OCI-LY1 (cell line): ENCODE results near the gene SLC17A8.

Experiments
- CTCF ChIP-seq: fragments of 200-600 bp; sonication (generic), shearing (Covaris generic); IDR thresholded peaks from 2 replicates; pipeline ENCODE4 v1.5.1; 2017; ENCODE audit warnings: mild to moderate bottlenecking, antibody characterized with exemption, low read length, moderate library complexity, mixed read lengths
- EZH2 ChIP-seq: fragments of 200-600 bp; sonication (generic), shearing (Covaris generic); IDR thresholded peaks from 2 replicates; pipeline ENCODE4 v1.8.0; 2017; ENCODE audit warnings: borderline replicate concordance, mixed run types, mild to moderate bottlenecking, antibody characterized with exemption, low read length, moderate library complexity, mixed read lengths

GRCh38 chr12:100443434-100443833, 86.6 kb downstream of the SLC17A8 start:
- TF ChIP-seq CTCF (no peak), EZH2 (no peak)
